Ovary (tissue), 9 donors: ENCODE data around the gene RNF183. TPM values are rescaled to one million over a fixed set of nuclear protein-coding genes. Genes with fewer than 3 reads are reported as not detected.

Experiments used
- DNase-seq, 5 donors: peaks; one replicate each; pipeline ENCODE4 v3.0.0-alpha.2; 2019 to 2020
- H3K27ac ChIP-seq, 2 donors: fragments of 200-600 bp; one replicate each; pipeline versions ENCODE4 v1.5.1 to v1.8.0; 2019 to 2022
- H3K27me3 ChIP-seq: fragments of 200-600 bp; one replicate; pipeline ENCODE4 v1.8.0; 2022
- H3K36me3 ChIP-seq: fragments of 200-600 bp; sonication (generic); one replicate; pipeline ENCODE4 v1.5.1; 2019
- H3K4me1 ChIP-seq: one replicate; pipeline ENCODE4 v1.8.1; 2013; ENCODE audit warnings: mild to moderate bottlenecking, moderate library complexity; ENCODE audit not compliant: insufficient read depth
- H3K4me3 ChIP-seq: fragments of 200-600 bp; sonication (generic); one replicate; pipeline ENCODE4 v1.5.1; 2017
- H3K9me3 ChIP-seq, 2 donors: fragments of 200-600 bp in 1 of 2; sonication (generic) in 1 of 2; one replicate each; pipeline versions ENCODE4 v1.5.1 to v1.8.1; 2013 to 2019; ENCODE audit warnings: mild to moderate bottlenecking in 1 of 2, moderate library complexity in 1 of 2
- EP300 ChIP-seq: sonication (generic); formaldehyde crosslinking; IDR thresholded peaks from one replicate; pipeline ENCODE4 v1.6.1; 2017; ENCODE audit warnings: antibody characterized with exemption
- POLR2A ChIP-seq: fragments of 450-650 bp; IDR thresholded peaks from one replicate; pipeline ENCODE4 v1.6.1; 2017; ENCODE audit warnings: antibody characterized with exemption, mild to moderate bottlenecking, moderate library complexity
- WGBS, 3 donors: extraction: QIAGEN DNeasy Blood & Tissue Kit in 1 of 3; methylation state at CpG; one replicate each; pipeline versions ENCODE4 v1.1.5 to v1.1.7; 2013 to 2017; 5-methylcytosine and 5-hydroxymethylcytosine counted together
- intact Hi-C, 4 donors: fragments of 100-400 bp; cut with DNase I; formaldehyde crosslinking; loops; one replicate each; pipeline versions ENCODE4 v1.11.0 to v1.15.1; 2022 to 2023
- polyA plus RNA-seq, 2 donors: library from polyadenylated mRNA; stranded (reverse); fragments of 200-250 nt in 1 of 2; fragments of 350-450 nt in 1 of 2; fragmentation: Illumina TruSeq in 1 of 2; extraction: RNeasy Lipid Tissue Mini Kit (QIAGEN cat#74804) in 1 of 2; gene quantifications; one replicate each; pipeline ENCODE4 v1.2.3, GENCODE V29; 2013 to 2014
- total RNA-seq, 7 donors: library from RNA; depleted of rRNA in 2 of 7; stranded (reverse); fragments of >200 nt in 2 of 7; fragmentation: NEBNext Ultra II Directional in 3 of 7; extraction: Animal tissue kit (Norgen Biotek cat#: 25700) in 3 of 7; gene quantifications; one replicate each; pipeline versions ENCODE4 v1.1.0 to v1.2.4, GENCODE V29; 2016 to 2023
- TF ChIP-seq, protein P1 (sequence below), 3 donors: fragments of 450-650 bp in 2 of 3; fragments of 200-600 bp in 1 of 3; IDR thresholded peaks; one replicate each; pipeline versions ENCODE4 v1.5.1 to v1.8.0; 2016 to 2022; ENCODE audit warnings: antibody characterized with exemption in 3 of 3, mild to moderate bottlenecking in 1 of 3
- donor health status: DM: no; HTN: no; CAD: no; lungs with moderate emphysema.
- donor health status: DM: no; HTN: no; CAD: no.
- donor health status: Bipolar disorder and iron deficiency.
- donor health status: DM: yes; HTN: yes; CAD: no.
- donor health status: DM: no; HTN: no; CAD: no.
- donor health status: DM: yes; HTN: yes; CAD: no.

RNF183 gene
- total and polyA plus RNA-seq, 9 donors: 0.06 to 1.3 (median 0.48) TPM; not detected in 5

DNA sequence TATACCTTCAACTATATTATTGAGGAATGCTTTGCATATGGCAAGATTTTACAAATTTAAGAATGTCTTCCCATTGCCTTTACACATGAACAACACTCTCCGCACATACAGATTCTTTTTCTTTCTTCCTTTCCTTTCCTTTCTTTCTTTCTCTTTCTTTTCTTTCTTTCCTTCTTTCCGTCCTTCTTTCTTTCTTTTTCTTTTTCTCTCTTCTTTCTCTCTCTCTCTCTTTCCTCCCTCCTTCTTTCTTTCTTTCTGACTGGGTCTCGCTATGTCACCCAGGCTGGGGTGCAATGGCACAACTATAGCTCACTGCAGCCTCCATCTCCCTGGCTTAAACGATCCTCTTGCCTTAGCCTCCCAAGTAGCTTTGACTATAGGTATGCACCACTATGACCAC lies 23.1 kb upstream of the RNF183 start:
- no peak for DNase-seq
- intact Hi-C loops: no loop called here
- Histone ChIP-seq H3K4me1 (no peaks in the 10 kb centered on the region), H3K27me3 (no peaks in the 10 kb centered on the region), H3K27ac (no peak overlapping the region), H3K36me3 (no peaks in the 10 kb centered on the region), H3K4me3 (no peak overlapping the region), H3K9me3 (no peaks in the 10 kb centered on the region)
- TF ChIP-seq, protein P1, sequence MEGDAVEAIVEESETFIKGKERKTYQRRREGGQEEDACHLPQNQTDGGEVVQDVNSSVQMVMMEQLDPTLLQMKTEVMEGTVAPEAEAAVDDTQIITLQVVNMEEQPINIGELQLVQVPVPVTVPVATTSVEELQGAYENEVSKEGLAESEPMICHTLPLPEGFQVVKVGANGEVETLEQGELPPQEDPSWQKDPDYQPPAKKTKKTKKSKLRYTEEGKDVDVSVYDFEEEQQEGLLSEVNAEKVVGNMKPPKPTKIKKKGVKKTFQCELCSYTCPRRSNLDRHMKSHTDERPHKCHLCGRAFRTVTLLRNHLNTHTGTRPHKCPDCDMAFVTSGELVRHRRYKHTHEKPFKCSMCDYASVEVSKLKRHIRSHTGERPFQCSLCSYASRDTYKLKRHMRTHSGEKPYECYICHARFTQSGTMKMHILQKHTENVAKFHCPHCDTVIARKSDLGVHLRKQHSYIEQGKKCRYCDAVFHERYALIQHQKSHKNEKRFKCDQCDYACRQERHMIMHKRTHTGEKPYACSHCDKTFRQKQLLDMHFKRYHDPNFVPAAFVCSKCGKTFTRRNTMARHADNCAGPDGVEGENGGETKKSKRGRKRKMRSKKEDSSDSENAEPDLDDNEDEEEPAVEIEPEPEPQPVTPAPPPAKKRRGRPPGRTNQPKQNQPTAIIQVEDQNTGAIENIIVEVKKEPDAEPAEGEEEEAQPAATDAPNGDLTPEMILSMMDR (IDR thresholded peaks at IDR 0.05): no peak
- TF ChIP-seq EP300 (no peak), POLR2A (no peak)
- WGBS, 3 donors: 94 to 97% (median 95%) methylated on average over 4 of the region's 4 CpGs

DNA sequence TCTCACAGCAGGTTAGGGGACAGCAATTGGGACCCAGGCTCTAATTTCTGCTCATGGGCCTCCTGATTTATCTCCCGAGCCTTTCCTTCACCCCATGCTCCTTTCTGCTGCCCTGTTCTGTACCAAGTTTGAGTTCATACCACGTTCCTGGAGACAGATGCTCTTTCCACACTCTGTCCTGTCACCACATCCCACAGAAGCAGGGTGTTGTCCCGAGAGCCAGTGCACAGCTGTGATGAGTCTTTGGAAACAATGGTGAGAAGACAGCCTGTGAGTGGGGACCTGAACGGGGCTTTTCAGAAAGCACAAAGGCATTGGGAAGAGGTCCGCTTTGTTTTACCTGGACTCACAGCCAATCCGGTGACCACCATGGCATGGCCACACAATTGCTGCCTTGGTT lies 19.5 kb upstream of the RNF183 start:
- TF ChIP-seq EP300: no peak
- TF ChIP-seq POLR2A: no peak
- TF ChIP-seq, protein P1 (IDR thresholded peaks at IDR 0.05): no peak
- Histone ChIP-seq H3K27ac (no peak overlapping the region), H3K36me3 (no peaks in the 10 kb centered on the region), H3K4me1 (no peaks in the 10 kb centered on the region), H3K9me3 (no peaks in the 10 kb centered on the region), H3K27me3 (no peaks in the 10 kb centered on the region), H3K4me3 (no peak overlapping the region)
- DNase-seq: no peak
- intact Hi-C loops: no loop called here
- 79 to 84% (median 82%) methylated on average over 6 of the region's 6 CpGs for WGBS, 3 donors

DNA sequence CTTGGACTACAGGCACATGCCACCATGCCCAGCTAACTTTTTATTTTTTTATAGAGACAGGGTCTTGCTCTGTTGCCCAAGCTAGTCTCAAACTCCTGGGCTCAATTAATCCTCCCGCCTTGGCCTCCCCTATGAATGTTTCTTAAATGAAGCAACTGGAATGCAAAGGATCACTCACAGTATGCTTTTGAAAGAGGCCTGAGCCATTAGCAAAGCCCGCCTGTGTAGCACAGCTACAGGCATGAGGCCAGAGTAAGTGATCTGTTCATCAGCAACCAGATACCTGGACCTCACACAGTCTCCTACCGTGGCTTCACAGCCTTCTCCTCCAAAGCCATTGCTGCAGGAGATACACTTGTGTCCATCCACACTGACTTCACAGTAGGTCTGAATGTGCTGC lies 16.9 kb upstream of the RNF183 start:
- TF ChIP-seq EP300 (no peak), POLR2A (no peak)
- TF ChIP-seq, protein P1 (IDR thresholded peaks at IDR 0.05): no peak
- 92 to 96% (median 92%) methylated on average over 3 of the region's 3 CpGs for WGBS, 3 donors
- DNase-seq: no peak
- Histone ChIP-seq H3K4me1 (no peaks in the 10 kb centered on the region), H3K27ac (no peak overlapping the region), H3K4me3 (no peak overlapping the region), H3K9me3 (no peaks in the 10 kb centered on the region), H3K27me3 (no peaks in the 10 kb centered on the region), H3K36me3 (no peaks in the 10 kb centered on the region)
- intact Hi-C loops: no loop called here

DNA sequence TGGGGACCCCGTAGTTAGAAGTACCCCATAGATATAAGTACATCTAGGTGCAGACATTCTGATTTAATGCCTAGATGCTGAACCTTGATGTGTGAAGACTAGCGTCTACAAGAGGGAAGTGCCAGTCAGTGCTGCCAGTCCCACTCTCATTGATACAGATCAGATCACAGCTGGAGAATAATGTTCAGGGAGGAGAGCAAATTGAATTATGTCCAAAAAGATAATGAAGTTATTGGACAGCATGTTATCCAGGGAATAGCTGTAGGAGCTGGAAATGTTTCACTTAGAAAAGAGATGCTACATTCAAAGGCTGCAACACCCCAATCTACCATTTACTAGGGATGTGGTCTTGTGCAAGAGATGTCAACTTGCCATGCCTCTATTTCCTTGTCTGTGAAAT lies 15.9 kb upstream of the RNF183 start:
- WGBS, 3 donors: 88 to 97% (median 93%) methylated on average over 2 of the region's 2 CpGs

More for the DNA sequence above, 15.9 kb upstream of the RNF183 start:
- no peak for DNase-seq
- TF ChIP-seq, protein P1 (IDR thresholded peaks at IDR 0.05): no peak
- Histone ChIP-seq H3K27me3 (no peaks in the 10 kb centered on the region), H3K4me3 (no peak overlapping the region), H3K36me3 (no peaks in the 10 kb centered on the region), H3K27ac (no peak overlapping the region), H3K4me1 (no peaks in the 10 kb centered on the region), H3K9me3 (no peaks in the 10 kb centered on the region)
- intact Hi-C loops: no loop called here
